GM12875 (cell line): Measurements from ENCODE around the gene TMEM135.

Source experiments
- H3K4me3 ChIP-seq: one replicate; pipeline ENCODE4 v1.5.1; 2011; ENCODE audit warnings: low read depth, low read length, control low read depth
- TF ChIP-seq, protein P1 (sequence below): IDR thresholded peaks from 2 replicates; pipeline ENCODE4 v1.5.1; 2011; ENCODE audit warnings: low read depth, mild to moderate bottlenecking, control low read depth, inconsistent platforms, low read length, moderate library complexity, borderline replicate concordance; ENCODE audit not compliant: insufficient read depth

Gene TMEM135

DNA sequence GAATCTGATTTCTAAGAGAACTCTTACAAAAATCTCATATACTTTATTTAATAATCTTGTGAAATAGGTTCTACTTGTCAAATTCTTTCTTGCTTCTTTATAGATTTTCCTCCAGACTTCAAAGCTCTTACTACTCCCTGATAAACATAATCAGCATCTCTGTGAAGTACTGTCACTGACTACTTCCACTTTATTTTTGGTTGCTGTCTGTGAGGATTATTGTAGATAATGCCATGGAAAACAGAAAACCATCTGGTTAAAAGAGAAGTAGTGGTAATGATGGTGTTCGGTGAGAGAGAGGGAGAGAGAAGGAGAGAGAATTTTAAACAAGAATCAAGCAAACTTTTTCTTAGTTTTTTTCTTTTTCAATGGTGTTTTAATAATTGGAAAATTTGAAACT is 152.3 kb downstream of the TMEM135 start:
- TF ChIP-seq, protein P1, sequence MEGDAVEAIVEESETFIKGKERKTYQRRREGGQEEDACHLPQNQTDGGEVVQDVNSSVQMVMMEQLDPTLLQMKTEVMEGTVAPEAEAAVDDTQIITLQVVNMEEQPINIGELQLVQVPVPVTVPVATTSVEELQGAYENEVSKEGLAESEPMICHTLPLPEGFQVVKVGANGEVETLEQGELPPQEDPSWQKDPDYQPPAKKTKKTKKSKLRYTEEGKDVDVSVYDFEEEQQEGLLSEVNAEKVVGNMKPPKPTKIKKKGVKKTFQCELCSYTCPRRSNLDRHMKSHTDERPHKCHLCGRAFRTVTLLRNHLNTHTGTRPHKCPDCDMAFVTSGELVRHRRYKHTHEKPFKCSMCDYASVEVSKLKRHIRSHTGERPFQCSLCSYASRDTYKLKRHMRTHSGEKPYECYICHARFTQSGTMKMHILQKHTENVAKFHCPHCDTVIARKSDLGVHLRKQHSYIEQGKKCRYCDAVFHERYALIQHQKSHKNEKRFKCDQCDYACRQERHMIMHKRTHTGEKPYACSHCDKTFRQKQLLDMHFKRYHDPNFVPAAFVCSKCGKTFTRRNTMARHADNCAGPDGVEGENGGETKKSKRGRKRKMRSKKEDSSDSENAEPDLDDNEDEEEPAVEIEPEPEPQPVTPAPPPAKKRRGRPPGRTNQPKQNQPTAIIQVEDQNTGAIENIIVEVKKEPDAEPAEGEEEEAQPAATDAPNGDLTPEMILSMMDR = no peak

DNA sequence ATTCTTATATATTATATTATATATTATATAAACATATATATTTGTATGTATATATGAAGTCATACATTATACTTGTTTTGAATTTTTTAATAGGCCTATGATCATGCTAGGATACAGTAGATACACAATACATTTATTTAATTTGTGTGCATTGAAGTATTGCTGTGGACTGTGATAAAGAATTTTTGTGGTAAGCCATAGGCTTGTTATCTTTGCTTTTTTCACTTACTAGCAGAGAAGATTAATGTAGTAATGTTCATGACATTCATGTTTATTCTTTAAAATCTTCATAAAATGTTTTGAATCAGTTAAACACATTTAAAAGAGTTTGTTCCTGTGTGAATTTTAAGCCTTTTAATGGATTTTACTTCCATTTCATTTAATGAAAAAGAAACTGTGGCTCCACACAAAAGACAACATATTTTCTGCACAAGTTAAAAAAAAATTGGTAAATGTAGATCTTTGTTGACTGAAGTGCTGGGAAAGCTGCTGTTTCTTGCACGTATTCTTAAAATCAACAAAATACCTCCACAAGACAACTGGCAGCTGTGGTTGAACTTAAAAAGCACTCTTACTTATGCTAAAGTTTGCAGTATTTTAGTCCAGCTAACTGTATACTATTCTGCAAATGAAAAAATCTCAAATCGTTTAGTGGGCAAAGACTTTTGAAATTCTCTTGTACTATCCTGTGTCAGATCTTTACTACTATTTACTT is 156.2 kb downstream of the TMEM135 start:
- H3K4me3 ChIP-seq = no peak overlapping the region
- TF ChIP-seq, protein P1 = no peak

More for the DNA sequence above, 152.3 kb downstream of the TMEM135 start:
- no peak overlapping the region for H3K4me3 ChIP-seq

DNA sequence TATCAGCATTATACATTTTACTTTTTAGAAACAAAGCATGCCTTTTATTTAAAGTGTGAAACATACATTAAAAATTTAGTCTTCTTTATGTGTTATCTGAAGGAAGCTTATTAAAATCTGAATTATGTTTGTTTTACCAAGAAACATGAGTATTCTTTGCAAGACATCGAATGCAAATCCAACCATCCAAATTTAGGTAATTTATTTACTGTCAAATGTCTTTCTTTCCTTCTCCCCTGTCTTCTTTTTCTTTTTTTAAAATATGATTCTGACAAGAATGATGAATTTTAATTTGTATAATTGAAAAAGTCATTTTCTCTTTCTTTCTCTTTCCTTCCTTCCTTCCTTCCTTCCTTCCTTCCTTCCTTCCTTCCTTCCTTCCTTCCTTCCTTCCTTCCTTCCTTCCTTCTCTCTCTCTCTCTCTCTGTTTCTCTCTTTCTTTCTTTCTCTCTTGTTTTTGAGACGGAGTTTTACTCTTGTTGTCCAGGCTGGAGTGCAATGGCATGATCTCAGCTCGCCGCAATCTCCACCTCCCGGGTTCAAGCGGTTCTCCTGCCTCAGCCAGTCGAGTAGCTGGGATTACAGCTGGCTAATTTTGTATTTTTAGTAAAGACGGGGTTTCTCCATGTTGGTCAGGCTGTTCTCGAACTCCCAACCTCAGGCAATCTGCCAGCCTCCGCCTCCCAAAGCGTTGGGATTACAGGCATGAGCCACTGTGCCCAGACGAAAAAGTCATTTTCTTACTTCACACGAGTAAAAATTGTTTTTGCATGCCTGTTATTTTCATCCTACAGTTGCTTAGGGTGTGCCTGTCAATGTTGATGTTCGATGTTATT is 157.5 kb downstream of the TMEM135 start:
- no peak overlapping the region for H3K4me3 ChIP-seq
- TF ChIP-seq, protein P1 = no peak

DNA sequence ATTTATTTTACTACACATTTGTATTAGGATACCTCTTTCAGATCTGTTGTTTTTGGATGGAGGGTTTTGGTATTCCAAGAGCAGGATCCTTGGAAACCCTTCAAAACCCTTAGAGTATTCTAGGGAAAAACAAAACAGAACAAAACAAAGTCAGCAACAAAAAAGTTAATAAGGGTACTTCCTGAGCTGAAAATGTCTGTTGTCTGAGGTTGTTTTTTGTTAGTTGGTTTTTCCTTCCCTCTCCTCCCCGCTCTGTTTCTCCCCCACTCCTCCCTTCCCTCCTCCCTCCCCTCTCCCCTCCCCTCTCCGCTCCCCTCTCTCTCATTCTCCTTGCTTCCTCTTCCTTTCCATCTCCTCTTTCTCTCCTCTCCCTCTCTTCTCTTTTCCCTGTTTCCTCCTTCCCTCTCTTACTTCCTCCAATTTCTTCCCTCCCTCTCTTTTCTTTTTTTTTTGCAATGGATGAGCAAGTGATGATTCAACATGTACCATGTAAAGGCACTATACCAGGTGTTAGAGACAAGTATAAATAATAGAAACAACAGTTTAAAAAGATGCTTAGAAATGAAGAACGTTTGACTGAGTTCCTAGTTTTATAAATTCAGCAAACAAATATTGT is 160.6 kb downstream of the TMEM135 start:
- no peak overlapping the region for H3K4me3 ChIP-seq
- TF ChIP-seq, protein P1 = no peak

DNA sequence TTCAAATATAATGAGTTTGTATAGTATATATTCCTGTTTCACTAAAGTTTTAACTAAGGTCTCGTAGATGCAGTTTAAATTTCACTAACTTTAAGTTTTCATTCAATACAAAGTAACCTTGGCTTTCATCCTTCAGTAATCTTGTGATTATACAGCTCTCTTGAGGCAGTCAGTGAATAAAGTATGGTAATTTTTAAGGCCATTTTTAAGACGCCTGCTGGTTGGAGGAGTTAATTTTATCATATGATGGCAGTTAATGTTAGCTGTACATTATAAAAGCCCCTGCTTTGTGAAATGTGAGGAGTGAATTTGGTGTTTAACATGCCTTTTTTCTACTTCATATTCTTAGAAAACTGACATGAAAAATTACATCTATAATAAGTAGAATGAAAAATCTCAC is 163.6 kb downstream of the TMEM135 start:
- H3K4me3 ChIP-seq = no peak overlapping the region
- TF ChIP-seq, protein P1 = no peak

DNA sequence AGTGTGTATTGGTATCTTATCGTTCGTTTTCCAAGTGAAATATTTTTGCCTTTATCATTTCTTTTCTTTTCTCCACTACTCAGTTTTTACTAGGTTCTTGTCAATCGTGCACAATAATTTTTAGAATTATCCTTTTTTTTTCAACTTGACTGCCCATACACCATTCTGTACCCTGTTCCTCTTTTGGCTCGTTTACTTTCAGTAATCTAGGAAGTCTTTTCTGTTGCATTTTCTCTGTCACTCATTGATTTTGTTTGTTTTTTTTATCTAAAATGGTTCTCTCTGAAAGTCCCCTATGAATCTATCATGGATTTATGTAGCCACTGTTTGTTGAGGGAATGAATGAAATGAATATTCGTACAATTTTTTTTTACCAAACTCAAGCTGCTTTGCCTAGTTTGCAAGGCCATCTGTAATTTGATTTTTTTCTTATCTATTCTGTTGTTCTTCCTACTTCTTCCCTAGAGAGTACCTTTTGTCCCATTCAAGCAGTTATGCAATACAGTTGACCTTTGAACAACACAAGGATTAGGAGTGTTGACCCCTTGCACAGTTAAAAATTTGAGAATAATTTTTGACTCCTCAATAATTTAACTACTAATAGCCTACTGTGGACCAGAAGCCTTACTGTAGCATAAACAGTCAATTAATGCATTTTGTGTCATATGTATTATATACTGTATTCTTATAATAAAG is 166.3 kb downstream of the TMEM135 start:
- TF ChIP-seq, protein P1 = no peak
- H3K4me3 ChIP-seq = no peak overlapping the region
